Stimulated activated CD8-positive, alpha-beta memory T cell treated with anti-CD3 and anti-CD28 coated beads, Interleukin-7, amount 100 ng/mL, for 24 hours (primary cell): ENCODE measurements around the gene ARHGAP1.

ENCODE experiments used
- DNase-seq: peaks from one replicate; pipeline ENCODE4 v3.0.0-alpha.2; 2020; ENCODE audit warnings: low read depth

Gene ARHGAP1

DNA sequence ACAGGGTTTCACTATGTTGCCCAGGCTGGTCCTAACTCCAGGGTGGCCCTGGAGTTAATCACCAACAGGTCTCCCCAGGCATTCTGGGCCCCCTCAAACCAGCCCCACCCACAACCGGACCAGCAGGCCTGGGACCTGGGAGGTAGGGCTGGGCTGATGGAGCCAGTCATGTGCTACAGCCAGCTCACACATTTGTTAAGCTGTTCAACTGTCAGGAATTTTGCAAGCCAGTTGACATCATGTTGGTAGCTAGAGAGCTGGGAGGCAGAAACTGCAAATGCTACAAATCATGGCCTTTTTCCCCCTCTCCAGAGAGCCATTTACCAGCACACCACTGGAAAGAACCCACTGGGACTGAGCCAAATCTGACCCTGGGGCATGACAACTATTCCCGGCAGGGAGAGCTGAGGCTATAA is 6.8 kb downstream of the ARHGAP1 start:
- DNase-seq = no peak

DNA sequence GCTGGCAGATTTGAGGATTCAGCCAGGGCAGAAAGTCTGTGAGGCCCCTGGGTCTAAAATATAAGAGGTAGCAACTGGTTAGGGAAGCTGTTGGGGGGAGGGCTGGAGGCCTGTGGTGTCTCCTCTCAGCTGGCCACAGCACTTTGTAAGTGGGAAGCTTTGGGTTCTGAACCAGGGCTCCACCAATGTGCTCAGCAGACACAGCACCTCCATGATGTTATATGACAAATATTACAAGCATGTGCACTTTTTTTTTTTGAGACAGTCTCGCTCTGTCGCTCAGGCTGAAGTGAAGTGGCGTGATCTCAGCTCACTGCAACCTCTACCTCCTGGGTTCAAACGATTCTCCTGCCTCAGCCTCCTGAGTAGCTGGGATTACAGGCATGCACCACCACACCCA is 8.0 kb downstream of the ARHGAP1 start:
- no peak for DNase-seq

DNA sequence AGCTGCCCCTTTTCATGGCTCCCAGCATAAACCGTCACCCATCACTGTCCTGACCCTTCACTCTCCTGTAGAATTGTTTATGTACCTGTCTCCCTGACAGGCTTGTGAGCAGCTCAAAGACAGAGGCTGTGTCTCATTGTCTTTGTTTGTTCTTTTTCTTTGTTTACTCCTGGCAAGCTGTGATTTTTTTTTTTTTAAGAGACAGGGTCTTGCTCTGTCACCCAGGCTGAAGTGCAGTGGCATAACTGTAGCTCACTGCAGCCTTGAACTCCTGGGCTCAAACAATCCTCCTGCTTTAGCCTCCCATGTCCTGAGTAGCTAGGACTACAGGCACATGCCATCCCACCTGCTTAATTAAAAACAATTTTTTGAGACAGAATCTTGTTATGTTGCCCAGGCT is 9.7 kb downstream of the ARHGAP1 start:
- DNase-seq = no peak

DNA sequence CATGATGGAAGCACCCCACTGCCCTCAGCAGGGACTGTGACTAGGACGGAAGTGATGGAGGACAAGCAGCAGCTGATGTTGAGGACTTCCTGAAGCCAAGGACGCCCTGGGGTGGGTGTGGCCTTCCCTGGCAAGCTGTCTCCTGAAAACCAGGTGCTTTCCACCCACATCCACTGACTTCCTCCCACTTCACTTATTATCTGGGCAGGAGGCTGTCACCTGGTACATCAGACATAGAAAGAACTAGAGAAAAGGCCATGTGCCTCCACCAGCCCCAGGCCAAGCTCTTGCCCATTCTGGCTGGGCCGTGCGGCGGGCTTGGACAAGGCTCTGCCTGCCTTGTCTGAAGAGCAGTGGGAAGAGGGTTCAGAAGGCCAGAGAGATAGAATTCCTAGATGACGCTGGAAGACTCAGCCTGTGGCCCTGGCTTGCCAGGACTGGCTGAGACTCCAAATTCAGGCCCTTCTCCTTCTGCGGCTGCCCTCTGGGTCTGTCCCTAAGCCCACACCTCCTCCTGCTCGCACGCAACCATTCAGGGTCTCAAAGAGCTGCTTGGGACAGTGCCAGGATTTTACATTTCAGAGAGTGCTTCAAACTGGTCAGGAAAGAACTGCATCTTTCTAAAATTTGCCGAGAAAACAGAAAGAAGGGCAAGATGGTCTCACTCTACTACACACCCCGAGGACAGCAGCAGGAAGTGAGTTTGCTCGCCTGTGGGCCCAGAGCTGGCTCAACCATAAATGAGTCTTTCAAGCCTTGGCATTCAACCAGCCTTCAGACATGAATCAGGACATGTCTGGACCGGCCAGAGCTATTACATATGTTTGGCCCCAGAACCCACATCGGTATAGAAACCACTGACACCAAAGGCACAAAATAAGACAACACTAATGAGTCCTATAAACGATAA is 13.3 kb downstream of the ARHGAP1 start:
- DNase-seq = no peak

DNA sequence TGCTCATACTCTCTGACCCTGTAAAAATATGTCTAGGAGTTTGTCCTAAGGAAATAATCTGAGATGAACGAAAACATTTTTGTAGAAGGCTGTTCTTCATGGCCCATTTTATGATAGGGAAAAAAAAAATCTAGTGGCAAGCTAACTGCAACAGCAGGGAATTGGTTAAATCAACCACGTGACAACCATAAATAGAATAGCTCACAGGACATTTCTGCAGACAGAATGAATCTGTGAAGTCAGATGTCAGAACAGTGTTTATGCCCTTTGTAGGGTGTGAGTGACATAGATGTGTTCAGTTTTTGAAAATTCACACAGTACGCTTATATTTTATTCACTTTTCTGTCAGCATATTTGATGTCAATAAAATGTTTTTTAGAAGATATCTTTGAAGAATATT is 16.1 kb downstream of the ARHGAP1 start:
- no peak for DNase-seq

DNA sequence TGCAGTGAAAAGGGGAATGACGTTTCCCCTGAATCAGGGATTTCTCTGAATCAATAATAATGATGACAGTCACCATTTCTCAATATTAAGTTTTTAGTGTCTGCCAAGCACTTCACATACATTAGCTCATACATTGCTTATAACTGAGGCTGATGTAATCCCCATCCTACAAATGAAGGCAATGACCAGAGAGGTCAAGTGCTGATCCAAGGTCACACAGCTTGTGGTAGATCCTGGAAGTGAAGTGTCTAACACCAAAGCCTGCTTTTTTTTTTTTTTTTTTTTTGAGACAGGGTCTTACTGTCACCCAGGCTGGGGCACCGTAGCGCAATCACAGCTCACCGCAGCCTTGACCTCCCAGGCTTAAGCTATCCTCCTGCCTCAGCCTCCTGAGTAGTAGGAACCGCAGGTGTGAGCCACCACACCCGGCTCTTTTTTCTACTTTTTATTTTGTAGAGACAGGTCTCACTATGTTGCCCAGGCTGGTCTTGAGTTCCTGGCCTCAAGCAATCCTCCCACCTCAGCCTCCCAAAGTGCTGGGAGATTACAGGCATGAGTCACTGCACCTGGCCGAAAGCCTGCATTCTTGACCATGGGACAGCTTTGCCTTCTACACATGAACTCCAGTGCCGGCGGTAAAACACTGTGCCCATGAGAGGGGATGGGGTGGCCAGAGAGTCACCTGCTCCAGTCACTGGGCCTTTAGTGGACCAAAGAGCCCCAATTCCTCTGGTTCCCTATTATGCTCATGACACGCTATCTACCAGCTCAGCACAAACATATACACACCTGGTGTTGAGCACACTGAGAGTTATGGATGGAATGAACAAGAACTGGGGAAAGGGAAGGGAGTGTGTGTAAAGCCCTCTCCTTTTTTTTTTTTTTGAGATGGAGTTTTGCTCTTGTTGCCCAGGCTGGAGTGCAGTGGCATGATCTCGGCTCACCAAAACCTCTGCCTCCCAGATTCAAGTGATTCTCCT is 17.4 kb downstream of the ARHGAP1 start:
- DNase-seq = no peak

DNA sequence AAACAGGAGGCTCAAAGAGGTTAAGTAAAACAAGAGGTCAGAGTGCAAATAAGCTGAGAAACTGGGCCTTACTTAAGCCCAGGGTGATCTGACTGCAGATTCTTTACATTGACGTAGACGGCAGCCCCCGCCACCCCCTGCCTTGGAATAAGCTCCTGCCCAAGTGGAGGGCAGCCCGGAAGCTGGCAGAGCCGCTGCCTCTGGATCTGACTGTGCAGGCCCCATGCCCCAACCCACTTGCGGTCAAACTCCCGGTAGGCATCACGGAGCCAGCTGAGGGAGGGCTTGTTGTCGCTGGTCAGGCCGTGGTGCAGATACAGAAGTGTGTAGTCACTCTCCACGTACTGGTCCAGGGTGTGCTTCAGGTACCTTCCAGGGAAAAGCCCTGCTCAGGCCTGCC is 18.6 kb downstream of the ARHGAP1 start:
- DNase-seq = no peak

DNA sequence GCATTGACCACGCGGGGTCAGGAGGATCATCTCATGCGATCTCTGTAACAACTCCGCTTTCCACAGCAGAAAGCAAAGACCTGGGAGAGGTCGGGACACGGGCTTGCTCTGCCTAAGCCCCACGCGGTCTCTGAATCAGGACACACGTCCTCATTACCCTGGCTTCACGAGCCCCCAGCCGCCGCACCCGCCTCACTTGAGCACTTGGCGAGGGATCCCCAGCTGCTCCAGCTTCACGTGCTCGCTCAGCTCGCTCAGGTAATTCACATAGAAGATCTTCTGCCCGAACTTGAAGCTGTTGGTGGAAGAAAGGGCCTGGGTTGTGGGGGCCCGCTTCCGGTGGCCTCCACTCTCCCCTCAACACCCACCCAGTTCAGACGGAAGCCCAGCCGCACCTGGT is 19.6 kb downstream of the ARHGAP1 start:
- no peak for DNase-seq

DNA sequence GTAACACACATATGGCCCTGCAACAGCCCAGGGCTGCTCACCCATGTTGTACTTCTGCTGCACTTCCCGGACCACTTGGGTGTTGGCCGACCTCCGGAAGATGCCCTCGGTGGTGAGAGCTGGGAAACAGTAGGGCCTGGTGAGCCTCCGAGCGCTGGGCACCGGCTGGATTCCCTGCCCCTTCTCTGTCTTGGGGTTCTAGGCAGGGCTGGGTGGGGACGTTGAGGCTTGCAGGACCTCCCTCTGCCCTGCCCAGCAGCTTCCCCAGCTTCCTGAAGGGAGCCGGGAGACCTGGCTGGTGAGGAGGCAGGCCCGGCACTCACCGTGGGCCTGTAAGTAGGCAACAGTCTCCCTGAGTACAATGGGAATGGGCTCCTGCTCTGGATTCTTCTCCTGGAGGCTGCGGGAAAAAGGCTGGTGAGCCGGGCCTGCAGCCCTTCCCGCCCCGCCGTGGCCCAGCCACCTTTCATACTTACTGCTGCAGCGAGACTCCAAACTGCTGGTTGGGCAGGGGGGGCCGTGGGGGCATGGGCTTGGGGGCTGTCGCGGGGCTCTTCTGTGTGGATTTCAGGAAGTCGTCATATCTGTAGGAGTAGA is 20.2 kb downstream of the ARHGAP1 start:
- no peak for DNase-seq

DNA sequence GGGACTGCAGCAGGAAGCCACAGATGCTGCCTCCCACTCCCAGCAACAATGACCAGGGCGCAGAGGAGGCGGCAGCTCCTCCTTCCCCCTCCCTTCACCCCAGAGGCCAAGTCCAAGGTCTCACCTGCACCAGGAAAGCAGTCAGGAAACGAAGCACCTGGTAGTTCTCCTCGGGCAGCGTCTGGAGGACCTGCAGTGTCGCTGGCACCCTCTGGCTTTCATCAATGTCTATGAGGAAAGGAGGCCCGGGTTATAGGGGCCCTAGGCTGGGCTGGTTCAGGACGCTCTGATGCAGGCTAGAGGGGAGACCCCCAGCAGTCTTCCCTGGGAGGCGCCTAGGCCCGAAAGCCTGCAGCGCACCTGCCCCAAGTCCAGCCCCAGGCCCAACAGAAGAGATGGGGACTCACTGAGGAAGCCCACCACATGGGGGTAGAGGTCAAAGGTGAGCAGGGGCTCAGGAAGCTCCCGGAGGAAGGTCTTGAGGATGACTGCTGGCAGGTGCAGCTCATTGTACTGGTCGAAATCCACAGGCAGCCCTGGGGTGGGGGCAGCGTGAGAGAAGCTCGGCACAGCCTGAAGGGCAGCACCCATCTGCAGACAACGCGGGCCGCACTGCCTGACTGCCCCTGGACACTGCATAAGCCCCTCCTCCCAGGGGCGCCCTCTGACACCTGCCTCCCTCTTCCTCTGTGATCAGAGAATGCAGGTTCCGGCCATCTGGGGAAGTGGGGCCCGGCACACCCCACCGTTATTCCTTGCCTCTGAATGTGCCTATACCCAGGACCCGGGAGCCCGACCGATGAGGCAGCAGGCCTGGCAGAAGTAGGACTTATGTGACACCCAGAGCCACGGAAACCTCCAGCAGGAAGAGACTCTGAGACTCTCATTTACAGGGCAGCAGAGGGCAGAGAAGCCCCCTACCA is 20.9 kb downstream of the ARHGAP1 start:
- DNase-seq = no peak

DNA sequence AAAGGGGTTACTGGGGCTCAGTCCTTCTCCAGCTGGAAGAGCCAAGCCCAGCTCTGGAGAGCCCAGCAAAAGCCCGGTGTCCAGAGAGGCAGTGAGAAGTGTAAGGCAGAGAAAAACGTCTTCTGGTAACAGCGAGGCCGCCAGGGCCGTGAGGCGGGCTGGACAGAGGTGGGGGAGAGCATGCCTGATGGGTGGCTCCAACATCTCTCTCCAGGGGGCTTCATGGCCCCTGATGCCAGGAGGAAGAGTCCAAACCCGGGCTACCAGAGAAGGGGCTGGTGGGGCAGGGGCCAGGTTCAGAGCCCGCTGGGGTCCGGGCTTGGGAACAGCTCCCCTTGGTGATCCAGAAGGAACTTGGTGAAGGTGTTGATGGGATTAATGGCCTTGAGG is 21.7 kb downstream of the ARHGAP1 start:
- DNase-seq = no peak

DNA sequence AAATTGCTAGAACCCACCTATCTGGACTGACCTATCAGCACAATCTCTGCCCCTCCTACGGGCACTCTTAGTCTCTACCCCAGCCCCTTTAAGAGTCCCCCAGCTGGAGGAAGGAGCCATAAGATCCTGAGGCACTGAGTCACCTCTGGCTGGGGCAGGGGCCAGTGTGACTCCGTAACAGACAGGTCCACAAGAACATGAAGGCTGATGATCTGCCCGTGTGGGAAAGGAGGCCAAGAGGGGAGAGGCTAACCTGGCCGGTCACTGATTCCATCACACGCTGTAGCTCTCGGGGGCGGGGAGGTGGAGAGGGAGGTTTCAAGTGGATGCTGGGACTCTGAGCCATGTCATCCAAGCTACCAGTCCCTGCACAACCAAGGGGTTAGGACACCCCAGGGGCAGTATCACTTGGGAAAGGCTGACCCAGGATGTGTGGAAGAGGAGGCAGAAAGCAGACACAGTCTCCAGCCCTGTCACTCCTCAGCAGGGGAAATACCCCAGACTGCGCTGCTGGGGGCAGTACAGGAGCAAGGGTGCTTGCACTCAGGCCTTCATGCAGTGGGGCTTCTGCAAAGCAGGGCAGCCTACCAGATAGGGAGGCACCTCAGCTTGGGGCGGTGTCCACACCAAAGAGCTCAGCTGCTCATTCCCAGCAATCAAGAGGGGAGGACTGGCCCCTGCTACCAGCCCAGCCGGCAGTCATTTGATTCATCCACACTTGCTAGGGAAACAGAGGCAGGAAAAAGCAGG is 22.3 kb downstream of the ARHGAP1 start:
- no peak for DNase-seq

DNA sequence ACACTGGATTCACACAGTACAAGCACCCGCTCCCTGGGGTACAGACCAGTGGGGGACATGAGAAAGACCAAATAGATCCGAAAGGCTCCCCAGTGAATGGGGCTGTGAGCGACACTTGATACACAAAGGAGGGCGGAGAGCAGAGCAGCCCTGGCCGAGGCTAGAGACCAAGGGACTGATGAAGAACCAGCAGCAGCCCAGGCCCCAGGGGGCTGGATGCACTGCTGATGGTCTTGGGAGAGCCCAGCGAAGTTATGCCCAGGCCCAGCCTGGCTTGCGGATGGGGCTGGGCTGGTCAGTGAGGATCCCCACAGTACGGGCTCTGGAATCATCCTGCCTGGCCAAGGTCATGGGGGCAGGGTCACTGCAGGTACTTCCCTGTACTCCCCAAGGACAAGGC is 23.2 kb downstream of the ARHGAP1 start:
- no peak for DNase-seq

DNA sequence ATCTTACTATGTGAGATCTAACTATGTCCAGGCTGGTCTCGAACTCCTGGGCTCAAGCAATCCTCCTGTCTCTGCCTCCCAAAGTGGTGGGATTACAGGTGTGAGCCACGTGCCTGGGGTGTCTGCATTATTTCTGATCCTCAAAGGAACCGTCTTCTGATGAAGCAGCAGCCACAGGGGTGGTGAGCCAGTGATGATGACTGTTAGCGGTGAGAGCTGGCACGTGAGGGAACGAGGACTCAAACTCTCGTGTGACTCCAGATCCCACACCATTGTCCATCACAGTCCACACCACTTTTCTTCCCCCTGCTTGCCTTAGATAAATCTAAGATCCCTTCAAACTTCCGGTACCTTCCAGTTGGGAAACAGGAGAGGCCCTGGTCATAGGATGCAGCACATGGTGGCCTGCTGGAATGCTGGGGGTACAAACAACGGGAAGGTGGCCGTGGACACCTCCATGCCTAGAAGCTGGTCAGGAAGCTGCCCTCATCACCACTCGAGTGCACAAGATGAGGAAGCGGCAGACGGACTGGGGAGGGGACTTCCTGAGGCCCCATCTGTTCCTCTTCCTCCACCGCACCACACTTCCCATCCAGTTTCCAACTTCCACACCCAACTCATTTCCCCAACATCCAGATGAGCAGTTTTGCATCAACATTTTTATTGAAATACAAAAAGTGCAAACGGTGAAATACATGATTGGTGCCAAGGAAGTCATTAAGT is 23.8 kb downstream of the ARHGAP1 start:
- no peak for DNase-seq

DNA sequence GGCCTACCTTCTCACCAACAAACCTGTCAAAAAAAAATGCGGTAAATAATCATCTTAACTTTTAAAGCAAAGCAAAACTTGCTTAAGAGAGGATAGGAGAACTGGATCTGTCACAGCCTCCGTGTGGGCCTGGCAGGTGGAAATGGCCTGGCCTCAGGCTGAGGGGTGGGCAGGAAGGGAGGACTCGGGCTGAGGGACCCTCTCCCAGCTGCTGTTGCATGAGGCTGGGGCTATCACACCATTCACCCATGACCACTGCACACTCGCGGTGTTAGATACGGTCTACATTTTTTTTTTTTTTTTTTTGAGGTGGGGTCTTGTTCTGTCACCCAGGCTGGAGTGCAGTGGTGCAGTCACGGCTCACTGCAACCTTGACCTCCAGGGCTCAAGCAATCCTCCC is 24.5 kb downstream of the ARHGAP1 start:
- no peak for DNase-seq

DNA sequence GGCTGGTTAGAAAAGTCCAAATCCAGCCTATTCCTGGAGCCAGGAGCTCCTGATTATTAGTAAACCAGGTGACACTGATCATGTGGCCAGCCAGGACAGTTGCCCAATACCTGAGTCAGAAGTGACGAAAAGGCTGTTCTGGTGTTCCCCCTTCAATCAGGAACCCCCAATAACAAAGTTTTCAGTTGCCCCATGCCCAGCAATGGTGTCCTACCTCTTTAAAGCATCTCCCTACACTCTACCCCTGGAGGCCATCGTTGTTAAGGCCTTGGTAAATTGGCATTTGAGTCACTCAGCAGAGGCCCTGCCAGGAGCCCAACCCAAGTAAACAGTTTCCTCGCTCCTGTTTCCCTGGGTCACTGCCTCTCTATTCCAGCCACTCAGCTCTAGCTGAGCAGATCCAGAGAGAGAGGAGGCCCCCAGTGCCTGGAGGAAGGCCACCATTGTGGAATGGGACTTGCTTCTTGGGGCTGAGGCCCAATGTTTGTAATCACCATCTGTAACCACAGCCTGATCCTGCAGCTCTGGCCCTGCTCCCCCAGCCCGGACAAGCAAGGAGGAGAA is 25.0 kb downstream of the ARHGAP1 start:
- DNase-seq = no peak

DNA sequence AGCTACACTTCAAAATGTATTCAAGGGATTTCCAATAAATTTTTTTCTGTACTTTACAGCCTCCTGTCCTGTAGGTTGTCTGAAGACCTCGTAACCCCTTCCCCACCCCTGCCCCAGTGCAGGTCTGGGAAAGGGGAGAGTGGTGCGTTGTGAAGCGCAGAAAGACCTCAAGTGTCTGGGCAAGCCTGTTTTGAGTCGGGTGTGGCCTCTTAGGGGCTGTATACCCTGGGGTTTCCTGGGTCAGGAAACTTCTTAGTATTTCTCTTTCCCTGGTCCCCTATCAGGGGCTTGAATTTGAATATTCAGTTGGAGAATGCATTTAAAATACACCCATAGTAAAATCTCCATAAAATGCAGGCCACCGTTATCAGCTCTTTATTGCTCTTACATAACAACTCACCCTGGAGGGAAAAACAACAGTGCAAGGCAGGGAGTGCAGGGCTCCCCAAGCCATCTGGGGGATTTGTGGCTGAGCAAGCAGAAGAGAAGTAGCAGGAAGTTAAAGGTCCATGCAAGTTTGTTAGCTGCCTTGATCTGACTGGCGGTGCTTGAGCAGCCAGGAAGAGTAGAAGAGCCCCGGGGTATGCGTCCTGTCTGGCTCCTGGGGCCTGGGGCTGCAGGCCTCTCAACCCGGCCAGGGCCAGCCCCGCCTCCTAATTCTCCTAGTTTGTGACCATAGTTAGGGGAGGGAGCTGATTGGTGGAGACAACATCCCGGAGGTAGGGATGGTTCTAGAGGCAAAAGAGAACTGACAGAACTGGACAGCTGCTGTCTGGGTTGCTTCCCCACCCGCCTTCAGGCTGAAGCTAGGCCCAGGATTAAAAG is 25.7 kb downstream of the ARHGAP1 start:
- DNase-seq = no peak

DNA sequence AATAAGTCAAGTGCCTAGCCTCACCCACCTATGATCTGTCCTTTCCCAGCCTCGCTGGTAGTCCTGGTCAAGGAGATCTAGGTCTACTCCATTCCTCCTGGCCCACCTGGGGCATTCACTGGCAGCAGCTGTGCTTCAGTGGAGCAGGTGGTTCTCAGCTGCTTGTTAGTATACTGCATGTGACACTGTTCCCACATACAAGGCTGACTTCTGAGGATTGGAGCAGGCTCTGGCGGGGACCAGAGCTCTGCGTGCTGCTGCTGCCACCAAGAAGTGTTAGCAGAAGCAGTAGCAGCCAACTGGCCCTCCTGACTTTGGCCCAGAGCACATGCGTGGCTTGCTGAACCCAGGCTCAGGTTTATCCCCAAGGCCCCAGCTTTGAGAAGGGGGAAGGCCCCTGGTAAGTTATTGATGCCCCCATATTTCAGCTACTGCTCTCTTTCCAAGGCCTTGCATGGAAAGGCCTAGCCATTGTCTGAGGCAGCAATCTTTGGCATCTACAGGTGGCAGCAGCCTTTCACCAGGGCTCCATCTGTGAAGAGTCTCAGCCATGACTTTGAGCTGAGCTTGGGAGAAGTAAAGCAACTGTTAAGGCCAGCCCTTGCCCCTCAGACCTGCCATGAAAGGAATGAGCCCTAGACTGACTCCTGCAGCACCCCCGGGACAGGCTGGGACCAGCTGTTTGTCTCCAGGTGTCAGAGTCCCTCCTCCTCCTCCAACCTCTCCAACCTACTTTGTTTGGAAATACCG is 26.5 kb downstream of the ARHGAP1 start:
- no peak for DNase-seq
